HFFc6 (cell line): ENCODE results near the gene PDCD1LG2. TPM values are rescaled to one million over a fixed set of nuclear protein-coding genes. Genes with fewer than 3 reads are reported as not detected.
"Not testable (repeated sequence)": the region's sequence is repeated elsewhere in the genome, so short reads cannot be mapped to it uniquely, and the experiment has no call there.

Source experiments
- DNase-seq: peaks from one replicate; pipeline ENCODE4 v3.0.0-alpha.2; 2018
- H3K27ac Mint-ChIP-seq: 2 replicates; pipeline ENCODE4 v1.8.0; 2020; ENCODE audit warnings: mild to moderate bottlenecking, mixed read lengths
- H3K27me3 Mint-ChIP-seq: 2 replicates; pipeline ENCODE4 v1.8.0; 2021; ENCODE audit warnings: mild to moderate bottlenecking, moderate library complexity, mixed read lengths; ENCODE audit not compliant: insufficient read depth
- H3K36me3 Mint-ChIP-seq: 2 replicates; pipeline ENCODE4 v1.8.0; 2021; ENCODE audit warnings: low read depth, mixed read lengths
- H3K4me1 Mint-ChIP-seq: 2 replicates; pipeline ENCODE4 v1.8.0; 2020; ENCODE audit warnings: low read depth, mixed read lengths
- H3K4me3 Mint-ChIP-seq: 2 replicates; pipeline ENCODE4 v1.8.0; 2020; ENCODE audit warnings: mild to moderate bottlenecking, moderate library complexity, mixed read lengths
- H3K9me3 Mint-ChIP-seq: 2 replicates; pipeline ENCODE4 v1.8.0; 2020; ENCODE audit warnings: mild to moderate bottlenecking, mixed read lengths
- CTCF ChIP-seq: fragments of 200-600 bp; sonication (generic); IDR thresholded peaks from 2 replicates; pipeline ENCODE4 v1.5.0; 2021; ENCODE audit warnings: antibody characterized with exemption, mild to moderate bottlenecking
- long read RNA-seq: library from polyadenylated mRNA; unstranded; transcript quantifications from one replicate; pipeline ENCODE4 v2.0.0, GENCODE V29; 2019
- total RNA-seq, 6 experiments: library from RNA; stranded (reverse); fragmentation: NEBNext Ultra II Directional; extraction: Animal tissue kit (Norgen Biotek cat#: 25700); gene quantifications; 2 replicates in 1 of 6; 3 replicates in 5 of 6; pipeline ENCODE4 v1.2.3, GENCODE V29; 2021

PDCD1LG2 gene
- 10 to 100 TPM; 31.6 to 50.9 (median 42.6) TPM for total RNA-seq
- long read RNA-seq, transcript PDCD1LG2-201 (7 exons, 2,365 nt) = major isoform, 58 of 78 reads
- long read RNA-seq, partial matches to known transcripts = 9 of 78 reads
- long read RNA-seq, other reads (novel, unspliced or antisense) = 11 of 78 reads

- peak; percentile 63 for DNase-seq
- peaks cover 3% of the 10 kb centered on the region for H3K27me3 Mint-ChIP-seq
- peaks cover 49% of the 10 kb centered on the region for H3K36me3 Mint-ChIP-seq
- H3K4me1 Mint-ChIP-seq = peaks cover 92% of the 10 kb centered on the region
- H3K9me3 Mint-ChIP-seq = peaks cover 19% of the 10 kb centered on the region
- peak within 1 kb of the TSS; percentile 97 for H3K27ac Mint-ChIP-seq
- TF ChIP-seq CTCF = no peak
- peak within 1 kb of the TSS; percentile 93 for H3K4me3 Mint-ChIP-seq
Measured at GRCh38 chr9:5510360-5510931, at the start of gene PDCD1LG2. PDCD1LG2 (plus strand) TSS chr9:5510531; CDS start chr9:5522547, 12,016 bp downstream.

GRCh38 chr9:5464831-5465330, 45.5 kb upstream of the PDCD1LG2 start:
- not testable (repeated sequence) for H3K4me3 Mint-ChIP-seq, H3K9me3 Mint-ChIP-seq, H3K27me3 Mint-ChIP-seq, DNase-seq
- Mint-ChIP-seq H3K27ac (peak overlapping the region; percentile 56; the same call in 1 of the 2 replicates), H3K4me1 (peaks cover 43% of the 10 kb centered on the region), H3K36me3 (peaks cover 70% of the 10 kb centered on the region)

GRCh38 chr9:5466005-5466404, 44.3 kb upstream of the PDCD1LG2 start:
- H3K27ac Mint-ChIP-seq = peak overlapping the region; percentile 42
- H3K36me3 Mint-ChIP-seq = peaks cover 71% of the 10 kb centered on the region
- no peak for DNase-seq
- 0 out of 2 replicates have a peak, but pooled peaks cover 2% of the 10 kb centered on the region for H3K27me3 Mint-ChIP-seq
- no peaks in the 10 kb centered on the region for H3K9me3 Mint-ChIP-seq
- H3K4me3 Mint-ChIP-seq = no peak overlapping the region
- peaks cover 44% of the 10 kb centered on the region for H3K4me1 Mint-ChIP-seq
- no peak for TF ChIP-seq CTCF

- H3K4me1 Mint-ChIP-seq = peaks cover 44% of the 10 kb centered on the region
- H3K36me3 Mint-ChIP-seq = peaks cover 71% of the 10 kb centered on the region
- H3K4me3 Mint-ChIP-seq = no peak overlapping the region
- H3K27me3 Mint-ChIP-seq = 0 out of 2 replicates have a peak, but pooled peaks cover 2% of the 10 kb centered on the region
- H3K9me3 Mint-ChIP-seq = no peaks in the 10 kb centered on the region
- no peak for TF ChIP-seq CTCF
- no peak for DNase-seq
- peak overlapping the region; percentile 34 for H3K27ac Mint-ChIP-seq
Measured at GRCh38 chr9:5466766-5467165, 43.6 kb upstream of the PDCD1LG2 start.

GRCh38 chr9:5468850-5469249, 41.5 kb upstream of the PDCD1LG2 start:
- peak overlapping the region; percentile 36; the same call in 1 of the 2 replicates for H3K27ac Mint-ChIP-seq
- H3K36me3 Mint-ChIP-seq = peaks cover 57% of the 10 kb centered on the region
- no peaks in the 10 kb centered on the region for H3K9me3 Mint-ChIP-seq
- TF ChIP-seq CTCF = no peak
- H3K4me1 Mint-ChIP-seq = peaks cover 44% of the 10 kb centered on the region
- no peak overlapping the region for H3K4me3 Mint-ChIP-seq
- no peak for DNase-seq
- 0 out of 2 replicates have a peak, but pooled peaks cover 2% of the 10 kb centered on the region for H3K27me3 Mint-ChIP-seq

- Mint-ChIP-seq H3K27ac (peak overlapping the region; percentile 42; the same call in 1 of the 2 replicates), H3K36me3 (peaks cover 50% of the 10 kb centered on the region), H3K27me3 (0 out of 2 replicates have a peak, but pooled peaks cover 2% of the 10 kb centered on the region), H3K9me3 (no peaks in the 10 kb centered on the region), H3K4me3 (no peak overlapping the region), H3K4me1 (peaks cover 44% of the 10 kb centered on the region)
- no peak; the same call in 1 of the 2 replicates for TF ChIP-seq CTCF
- no peak for DNase-seq
Measured at GRCh38 chr9:5470122-5470521, 40.2 kb upstream of the PDCD1LG2 start.
